HT1080 (cell line): ENCODE measurements around the gene HBM. TPM values are rescaled to one million over a fixed set of nuclear protein-coding genes. Genes with fewer than 3 reads are reported as not detected.

Experiments used
- small RNA-seq: library from RNA; depleted of rRNA; stranded (forward); fragments of <200 nt; gene quantifications from one replicate; pipeline ENCODE3, GENCODE V24; 2014
- total RNA-seq: library from RNA; depleted of rRNA; stranded (reverse); fragments of >200 nt; shearing (Covaris generic); gene quantifications from 2 replicates; pipeline ENCODE4 v1.2.3, GENCODE V29; 2014; rRNA removed

The HBM gene
- total RNA-seq, 1 experiment from 2014 or later: not detected

Small RNA genes lying within 50 kb of the gene (small RNA-seq; reads per million reads assigned to genes)
- not detected for gene RF00019

Other genes starting within 250 kb of the HBM start
- 18.2 and 21.6 TPM in 2 replicates for gene POLR3K, start 112.4 kb upstream of the HBM start, total RNA-seq
- gene SNRNP25, start 112.2 kb upstream of the HBM start, total RNA-seq: 35.6 and 43.3 TPM in 2 replicates
- gene RHBDF1, start 93.3 kb upstream of the HBM start, total RNA-seq: 18.0 and 21.4 TPM in 2 replicates
- gene MPG, start 87.8 kb upstream of the HBM start, total RNA-seq: 198 and 210 TPM in 2 replicates
- 6.0 and 13.6 TPM in 2 replicates for gene NPRL3, start 27.3 kb upstream of the HBM start, total RNA-seq
- gene HBZ, start 13.3 kb upstream of the HBM start, total RNA-seq: not detected in 2 replicates
- not detected in 2 replicates for gene HBA2, start 6.9 kb downstream of the HBM start, total RNA-seq
- not detected in 2 replicates for gene HBA1, start 10.7 kb downstream of the HBM start, total RNA-seq
- 2.0 and 3.6 TPM in 2 replicates for gene HBQ1, start 14.5 kb downstream of the HBM start, total RNA-seq
- gene LUC7L, start 63.5 kb downstream of the HBM start, total RNA-seq: 69.2 and 73.3 TPM in 2 replicates
- gene FAM234A, start 68.8 kb downstream of the HBM start, total RNA-seq: 37.9 and 43.5 TPM in 2 replicates
- 0.07 TPM in 1 of 2 replicates, not detected in the other for gene RGS11, start 110.0 kb downstream of the HBM start, total RNA-seq
- gene ARHGDIG, start 114.6 kb downstream of the HBM start, total RNA-seq: 0.07 TPM in 1 of 2 replicates, not detected in the other
- gene PDIA2, start 117.2 kb downstream of the HBM start, total RNA-seq: 1.2 TPM in 1 of 2 replicates, not detected in the other
- 23.4 and 24.5 TPM in 2 replicates for gene AXIN1, start 186.7 kb downstream of the HBM start, total RNA-seq
- gene MRPL28, start 204.6 kb downstream of the HBM start, total RNA-seq: 206 and 251 TPM in 2 replicates
- gene PGAP6, start 216.0 kb downstream of the HBM start, total RNA-seq: 53.3 and 67.0 TPM in 2 replicates
- gene NME4, start 231.2 kb downstream of the HBM start, total RNA-seq: 135 and 140 TPM in 2 replicates
- 8.9 and 11.5 TPM in 2 replicates for gene DECR2, start 235.9 kb downstream of the HBM start, total RNA-seq